Measurements from ENCODE around the gene GRWD1.

DNA sequence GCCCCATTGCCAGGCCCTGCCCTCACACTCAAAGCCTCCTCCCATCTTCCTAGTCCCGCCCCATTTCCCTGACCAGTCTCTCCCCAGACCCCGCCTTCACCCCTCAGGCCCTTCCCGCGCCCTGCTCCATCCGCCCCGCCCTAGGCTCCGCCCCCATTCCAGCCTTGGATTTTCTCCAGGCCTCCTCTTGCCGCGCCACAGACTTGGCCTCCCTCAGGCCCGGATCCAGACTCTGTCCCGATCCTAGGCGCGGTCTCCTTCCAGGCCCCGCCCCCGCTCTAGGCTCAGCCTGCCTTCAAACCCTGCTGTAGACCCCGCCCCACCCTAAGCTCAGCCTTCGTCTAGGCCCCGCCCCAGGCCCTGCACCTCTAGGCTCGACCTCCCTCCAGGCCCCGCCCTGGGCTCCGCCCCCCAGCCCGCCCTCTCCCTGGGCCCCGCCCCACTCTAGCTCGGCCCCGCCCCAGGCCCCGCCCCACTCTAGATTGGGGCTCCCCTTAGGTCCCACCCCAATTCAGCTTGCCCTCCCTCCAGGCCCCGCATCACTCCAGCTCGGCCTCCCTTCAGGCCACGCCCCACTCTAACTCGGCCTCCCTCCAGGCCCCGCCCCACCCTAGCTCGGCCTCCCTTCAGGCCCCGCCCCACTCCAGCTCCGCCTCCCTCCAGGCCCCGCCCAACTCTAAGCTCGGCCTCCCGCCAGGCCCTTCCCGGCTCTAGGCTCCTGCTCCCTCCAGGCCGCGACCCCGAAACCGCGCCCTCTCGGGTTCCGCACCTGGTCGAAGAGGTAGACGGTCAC, 47.3 kb downstream of the GRWD1 start:
- TF ChIP-seq EP300 (IDR thresholded peaks at IDR 0.05): peak in 1 of 2 donors; percentile 86
- TF ChIP-seq, protein P1, sequence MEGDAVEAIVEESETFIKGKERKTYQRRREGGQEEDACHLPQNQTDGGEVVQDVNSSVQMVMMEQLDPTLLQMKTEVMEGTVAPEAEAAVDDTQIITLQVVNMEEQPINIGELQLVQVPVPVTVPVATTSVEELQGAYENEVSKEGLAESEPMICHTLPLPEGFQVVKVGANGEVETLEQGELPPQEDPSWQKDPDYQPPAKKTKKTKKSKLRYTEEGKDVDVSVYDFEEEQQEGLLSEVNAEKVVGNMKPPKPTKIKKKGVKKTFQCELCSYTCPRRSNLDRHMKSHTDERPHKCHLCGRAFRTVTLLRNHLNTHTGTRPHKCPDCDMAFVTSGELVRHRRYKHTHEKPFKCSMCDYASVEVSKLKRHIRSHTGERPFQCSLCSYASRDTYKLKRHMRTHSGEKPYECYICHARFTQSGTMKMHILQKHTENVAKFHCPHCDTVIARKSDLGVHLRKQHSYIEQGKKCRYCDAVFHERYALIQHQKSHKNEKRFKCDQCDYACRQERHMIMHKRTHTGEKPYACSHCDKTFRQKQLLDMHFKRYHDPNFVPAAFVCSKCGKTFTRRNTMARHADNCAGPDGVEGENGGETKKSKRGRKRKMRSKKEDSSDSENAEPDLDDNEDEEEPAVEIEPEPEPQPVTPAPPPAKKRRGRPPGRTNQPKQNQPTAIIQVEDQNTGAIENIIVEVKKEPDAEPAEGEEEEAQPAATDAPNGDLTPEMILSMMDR (IDR thresholded peaks at IDR 0.05): no peak
- TF ChIP-seq POLR2A (IDR thresholded peaks at IDR 0.05): peak in 1 of 2 donors; percentile 59
